HG02763 (cell line): ENCODE results near the gene SCAF1.
"Not testable (repeated sequence)": the region's sequence is repeated elsewhere in the genome, so short reads cannot be mapped to it uniquely, and the experiment has no call there.

Experiments used
- ATAC-seq: cut with Tn5 transposase; IDR thresholded peaks from one replicate; pipeline ENCODE4 v1.9.1; 2021; ENCODE audit warnings: mild to moderate bottlenecking, moderate library complexity; ENCODE audit not compliant: unreplicated experiment

The SCAF1 gene

DNA sequence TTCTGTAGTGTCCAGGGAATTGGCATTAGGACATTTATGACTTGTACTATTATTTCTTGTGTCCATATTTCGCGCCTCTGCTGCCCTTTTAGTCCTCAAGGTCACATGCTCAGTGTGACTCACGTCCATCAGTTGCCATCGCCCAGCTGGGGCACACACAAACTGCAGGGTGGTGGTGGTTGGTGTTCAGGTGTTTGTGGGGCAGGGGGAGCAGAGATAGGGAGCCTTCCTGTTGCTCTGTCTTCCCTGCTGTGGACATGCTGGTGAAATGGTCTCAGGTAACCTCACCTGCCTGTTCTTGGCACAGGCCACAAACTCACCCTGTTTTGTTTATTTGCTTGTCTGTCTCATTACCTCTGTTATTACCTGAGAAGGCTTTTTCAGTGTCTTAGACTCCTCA lies 28.6 kb upstream of the SCAF1 start:
- no peak for ATAC-seq

GRCh38 chr19:49614096-49614833 lies 27.7 kb upstream of the SCAF1 start:
- no peak for ATAC-seq

DNA sequence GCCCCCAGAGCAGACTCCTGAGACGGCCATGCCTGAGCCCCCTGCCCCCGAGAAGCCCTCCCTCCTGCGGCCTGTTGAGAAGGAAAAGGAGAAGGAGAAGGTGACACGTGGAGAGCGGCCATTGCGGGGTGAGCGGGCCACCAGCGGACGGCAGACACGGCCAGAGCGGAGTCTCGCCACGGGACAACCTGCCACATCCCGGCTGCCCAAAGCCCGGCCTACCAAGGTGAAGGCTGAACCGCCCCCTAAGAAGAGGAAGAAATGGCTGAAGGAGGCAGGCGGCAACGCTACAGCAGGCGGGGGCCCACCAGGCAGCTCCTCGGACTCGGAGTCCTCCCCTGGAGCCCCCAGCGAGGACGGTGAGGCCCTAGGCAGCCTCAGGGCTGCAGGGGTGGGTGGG lies 26.1 kb upstream of the SCAF1 start:
- no peak for ATAC-seq

GRCh38 chr19:49616532-49616931 lies 25.5 kb upstream of the SCAF1 start:
- no peak for ATAC-seq

GRCh38 chr19:49616945-49617344 lies 25.1 kb upstream of the SCAF1 start:
- no peak for ATAC-seq

DNA sequence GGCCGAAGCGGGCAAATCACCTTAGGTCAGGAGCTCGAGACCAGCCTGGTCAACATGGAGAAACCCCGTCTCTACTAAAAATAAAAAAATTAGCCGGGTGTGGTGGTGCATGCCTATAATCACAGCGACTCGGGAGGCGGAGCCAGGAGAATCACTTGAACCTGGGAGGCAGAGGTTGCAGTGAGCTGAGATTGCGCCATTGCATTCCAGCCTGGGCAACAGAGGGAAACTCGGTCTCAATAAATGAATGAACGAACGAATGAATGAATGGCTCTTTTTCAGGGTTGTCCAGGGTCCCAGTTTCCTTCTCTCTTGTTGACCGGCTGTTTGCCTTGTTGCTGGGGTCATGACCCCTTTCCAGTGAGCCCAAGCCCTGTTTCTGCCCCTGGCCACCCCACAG lies 24.1 kb upstream of the SCAF1 start:
- not testable (repeated sequence) for ATAC-seq

DNA sequence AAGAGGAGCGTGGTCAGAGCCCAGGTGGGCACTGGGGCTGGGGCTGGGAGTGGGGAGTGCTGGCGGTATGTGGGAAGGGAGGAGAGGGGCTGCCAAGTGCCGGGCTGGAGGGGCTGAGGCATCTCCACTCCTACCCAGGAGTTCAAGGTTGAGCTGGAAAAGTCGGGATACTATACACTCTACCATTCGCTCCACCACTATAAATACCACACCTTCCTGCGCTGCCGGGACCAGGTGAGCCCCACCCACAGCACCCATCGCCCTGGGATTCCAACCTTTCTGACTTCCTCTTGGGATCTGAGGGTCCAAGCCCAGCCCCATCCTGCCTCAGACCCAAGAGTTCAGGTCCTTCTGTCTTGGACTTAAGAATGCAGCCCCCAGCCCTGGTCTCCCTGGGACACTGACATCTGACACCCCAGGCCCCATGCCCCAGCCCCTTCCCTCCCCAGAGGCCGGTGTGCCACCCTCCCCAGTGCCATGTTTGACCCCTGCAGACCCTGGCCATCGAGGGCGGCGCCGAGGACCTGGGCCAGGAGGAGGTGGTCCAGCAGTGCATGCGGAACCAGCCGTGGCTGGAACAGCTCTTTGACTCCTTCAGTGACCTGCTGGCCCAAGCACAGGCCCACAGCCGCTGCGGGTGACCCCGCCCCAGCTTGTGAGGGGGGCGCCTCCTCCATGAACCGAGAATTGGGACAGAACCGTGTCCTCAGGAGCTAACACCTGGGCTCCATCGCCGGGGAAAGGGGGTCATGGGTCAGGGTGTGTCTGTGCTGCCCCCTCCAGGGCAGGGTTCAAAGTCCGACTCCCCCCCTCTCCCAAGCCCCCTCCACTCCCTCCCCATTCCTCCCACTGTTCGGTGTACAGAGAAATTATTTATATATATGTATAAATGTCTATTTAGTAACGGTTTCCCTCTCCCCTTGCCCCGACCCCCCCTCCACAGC lies 16.8 kb upstream of the SCAF1 start:
- no peak for ATAC-seq

DNA sequence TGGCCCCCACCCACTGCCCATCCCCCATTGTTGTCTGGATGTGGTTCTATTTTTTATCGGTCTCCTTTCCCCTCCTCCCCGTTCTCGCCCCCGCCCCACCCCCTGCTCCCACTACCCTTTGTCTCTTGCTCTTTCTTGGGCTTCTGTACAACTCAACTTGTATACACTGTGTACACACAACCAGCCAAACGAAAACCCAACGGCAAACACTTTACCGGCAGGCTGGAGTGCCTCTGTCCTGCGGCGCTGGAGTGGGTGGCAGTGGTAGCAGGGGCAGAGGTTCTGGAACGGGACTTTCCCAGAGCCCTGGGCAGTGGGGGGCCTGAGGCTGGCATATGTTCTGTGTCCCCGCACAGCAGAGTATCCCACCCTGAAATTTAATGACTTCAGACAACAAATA lies 15.8 kb upstream of the SCAF1 start:
- no peak for ATAC-seq

- no peak for ATAC-seq
Measured at GRCh38 chr19:49629659-49630058, 12.3 kb upstream of the SCAF1 start.

- ATAC-seq, result no peak
Measured at GRCh38 chr19:49631014-49631588, 10.9 kb upstream of the SCAF1 start.

GRCh38 chr19:49631610-49632192 lies 10.3 kb upstream of the SCAF1 start:
- ATAC-seq, result no peak

DNA sequence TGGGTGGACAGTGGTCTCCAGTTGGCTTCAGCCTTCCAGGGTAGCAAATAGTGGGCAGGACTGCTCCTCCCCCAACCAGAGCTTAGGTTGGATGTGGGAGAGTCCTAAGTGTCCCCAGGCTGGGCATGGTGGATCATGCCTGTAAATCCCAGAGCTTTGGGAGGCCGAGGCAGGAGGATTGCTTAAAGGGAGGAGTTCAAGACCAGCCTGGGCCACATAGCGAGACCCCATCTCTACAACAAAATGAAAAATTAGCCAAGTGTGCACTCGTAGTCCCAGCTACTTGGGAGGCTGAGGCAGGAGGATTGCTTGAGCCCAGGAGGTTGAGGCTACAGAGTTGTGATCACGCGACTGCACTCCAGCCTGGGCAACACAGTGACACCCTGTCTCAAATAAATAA lies 9.4 kb upstream of the SCAF1 start:
- no peak for ATAC-seq

DNA sequence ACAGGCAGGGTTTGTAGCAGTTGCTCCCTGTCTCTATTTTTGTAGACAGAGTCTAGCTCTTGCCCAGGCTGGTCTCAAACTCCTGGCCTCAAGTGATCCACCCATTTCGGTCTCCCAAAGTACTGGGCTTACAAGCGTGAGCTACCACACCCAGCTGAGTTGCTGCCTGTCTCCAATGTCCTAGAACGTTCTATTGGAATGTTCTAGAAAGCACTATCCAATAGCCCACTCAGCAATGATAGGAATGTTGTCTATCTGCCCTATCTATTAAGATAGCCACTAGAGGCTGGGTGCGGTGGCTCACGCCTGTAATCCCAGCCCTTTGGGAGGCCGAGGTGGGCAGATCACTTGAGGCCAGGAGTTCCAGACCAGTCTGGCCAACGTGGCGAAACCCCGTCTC lies 8.7 kb upstream of the SCAF1 start:
- not testable (repeated sequence) for ATAC-seq

DNA sequence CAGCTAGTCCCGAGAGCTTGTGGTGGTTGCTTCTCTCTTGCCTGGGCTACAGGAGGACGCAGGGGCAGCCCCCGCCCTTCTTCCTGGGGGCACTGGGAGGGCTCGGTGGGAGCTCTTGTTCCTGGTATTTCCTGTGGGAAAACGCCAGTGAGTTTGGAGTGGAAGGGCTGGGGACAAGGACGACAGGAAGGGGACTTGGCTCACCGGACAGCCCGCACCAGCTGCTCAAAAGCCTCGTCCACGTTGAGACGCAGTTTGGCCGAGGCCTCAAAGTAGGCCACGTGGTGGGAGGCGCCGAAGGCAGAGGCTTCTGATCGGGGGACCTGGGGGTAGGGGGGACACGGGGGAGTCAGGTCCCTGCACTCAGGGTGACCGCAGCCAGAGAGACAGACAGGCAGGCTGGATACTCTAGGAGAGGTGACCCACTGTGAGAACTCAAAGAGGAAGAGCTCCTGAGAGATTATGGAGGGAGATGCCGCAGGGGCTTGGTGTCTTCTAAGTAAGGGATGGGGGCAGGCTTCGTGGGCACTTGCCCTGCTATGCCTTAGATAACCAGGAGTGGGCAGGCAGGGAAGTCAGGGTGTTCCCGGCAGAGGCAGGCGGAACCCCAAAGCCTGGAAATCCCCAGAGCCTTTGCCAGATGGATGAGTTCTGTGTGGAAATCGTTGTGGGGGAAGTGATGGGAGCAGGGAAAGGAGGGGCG lies 6.3 kb upstream of the SCAF1 start:
- no peak for ATAC-seq

- no peak for ATAC-seq
Measured at GRCh38 chr19:49636233-49636932, 5.6 kb upstream of the SCAF1 start.

DNA sequence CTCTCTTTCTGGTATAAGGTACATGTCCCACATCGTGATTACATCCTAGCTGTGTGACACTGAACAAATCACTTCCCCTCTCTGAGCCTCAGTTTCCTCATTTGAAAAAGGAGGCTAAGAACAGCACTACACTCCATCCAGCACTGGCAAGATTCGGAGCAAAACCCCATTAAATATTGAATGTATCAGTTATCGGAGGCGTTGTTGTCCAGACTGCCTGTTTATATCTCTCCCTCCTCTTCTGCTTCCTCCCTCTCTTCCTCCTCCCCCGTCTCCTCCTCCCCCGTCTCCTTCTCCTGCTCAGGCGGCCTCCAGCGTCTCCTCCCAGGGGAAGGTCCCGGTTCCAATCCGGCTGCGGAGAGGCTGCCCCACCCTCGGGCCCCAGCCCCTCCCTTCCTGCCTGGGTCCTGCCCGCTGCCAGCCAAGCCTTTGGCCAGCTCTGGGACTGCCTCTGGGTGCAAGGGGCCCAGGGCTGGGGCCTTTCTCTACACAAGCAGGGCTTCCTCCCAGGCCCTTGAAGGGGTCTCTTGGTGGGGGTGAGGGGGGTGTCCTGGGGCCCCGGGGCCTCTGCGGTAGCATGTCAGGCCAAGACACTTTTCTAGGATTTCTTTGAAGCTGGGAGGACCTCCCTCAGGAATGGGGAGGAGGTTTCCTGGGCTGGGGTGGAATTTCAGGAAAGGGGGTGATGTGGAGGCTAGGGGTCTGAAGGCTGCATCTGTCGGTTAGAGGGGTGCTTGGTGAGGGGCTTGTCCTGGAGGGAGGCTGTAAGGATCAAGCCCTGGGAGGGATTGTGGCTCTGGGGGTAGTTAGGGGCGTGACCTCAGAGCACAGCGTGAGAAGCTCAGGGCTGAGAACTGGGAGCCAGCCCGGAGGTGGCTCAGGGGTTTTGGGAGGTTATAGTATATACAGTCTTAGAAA lies 3.9 kb upstream of the SCAF1 start:
- ATAC-seq, result no peak

DNA sequence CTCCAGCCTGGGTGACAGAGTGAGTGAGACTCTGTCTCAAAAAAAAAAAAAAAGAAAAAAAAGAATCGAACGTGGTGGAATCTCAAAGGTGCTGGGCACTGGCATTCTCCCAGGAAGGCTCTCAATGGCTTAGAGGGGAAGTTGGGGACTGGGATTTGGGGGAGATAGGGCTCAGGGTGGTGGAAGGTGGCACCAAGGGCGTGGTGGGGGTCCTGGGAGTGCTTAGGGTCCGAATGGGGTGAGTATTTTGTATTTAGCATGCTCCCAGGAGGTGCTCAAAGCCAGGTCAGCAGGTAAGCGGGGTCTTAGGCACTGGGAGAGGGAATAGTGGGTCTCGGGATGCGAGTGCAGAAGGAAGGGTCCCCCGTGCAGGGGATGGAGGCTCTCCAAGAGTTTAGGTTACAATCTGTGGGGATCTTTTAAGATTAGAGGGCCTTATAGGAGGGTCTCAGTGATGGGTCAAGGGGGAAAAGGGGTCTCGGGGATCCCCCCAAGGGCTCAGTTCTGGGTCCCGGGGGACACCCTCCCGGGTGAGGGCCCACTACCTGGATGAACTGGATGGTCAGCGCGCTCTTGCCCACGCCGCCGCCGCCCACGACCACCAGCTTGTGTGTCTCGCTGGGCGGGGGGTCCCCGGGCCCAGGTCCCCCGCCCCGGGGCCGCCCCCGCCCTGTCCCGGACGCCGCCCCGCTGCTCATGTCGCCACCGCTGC lies 2.5 kb upstream of the SCAF1 start:
- no peak for ATAC-seq

DNA sequence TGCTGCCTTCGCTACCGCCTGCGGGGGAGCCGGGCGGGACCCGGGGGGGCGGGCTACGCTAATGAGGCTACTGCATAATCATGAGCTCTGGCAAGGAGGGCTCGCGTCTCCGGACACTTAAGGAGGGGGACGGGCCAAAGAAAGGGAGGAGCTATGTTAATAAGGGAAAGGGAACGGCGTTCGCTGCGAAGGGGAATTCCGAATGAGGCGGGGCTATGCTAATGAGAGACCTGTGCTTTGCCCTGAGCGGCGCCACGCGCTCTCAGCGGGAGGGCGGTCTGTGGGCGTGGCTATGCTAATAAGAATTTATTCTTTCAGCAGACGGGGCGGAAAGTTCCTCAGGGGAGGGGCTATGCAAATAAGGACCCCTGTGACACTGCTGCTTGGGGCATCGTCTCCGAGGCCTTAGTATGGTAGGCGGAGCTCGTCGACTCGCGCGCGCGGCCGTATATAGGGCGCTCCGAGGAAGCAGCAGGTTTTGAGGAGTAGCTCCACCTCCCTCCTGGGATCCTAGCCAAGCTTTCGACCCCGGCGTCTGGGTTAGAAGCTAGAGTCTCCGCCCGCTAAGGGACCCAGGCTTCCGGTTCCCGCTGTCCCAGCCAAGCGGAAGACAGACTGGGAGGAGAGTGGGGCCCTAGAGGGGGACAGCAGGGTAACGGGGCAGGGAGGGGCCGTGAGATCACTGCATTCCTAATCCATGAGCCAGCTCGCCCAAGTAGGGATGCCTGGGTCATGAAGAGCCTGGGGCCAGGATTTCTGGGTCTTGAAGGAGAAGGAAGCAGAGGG lies 1.7 kb upstream of the SCAF1 start, which contains the start of gene RRAS:
Gene RRAS, minus strand, starts transcription at position 31 of the 786 bp plus-strand sequence. CDS start 45 bp downstream, outside the sequence.
- ATAC-seq, result peak; percentile 59
